MG63 (cell line): ENCODE measurements around the gene TFAM. TPM values are rescaled to one million over a fixed set of nuclear protein-coding genes. Genes with fewer than 3 reads are reported as not detected.

Experiments
- DNase-seq: peaks from one replicate; pipeline ENCODE4 v3.0.0-alpha.2; 2020
- H3K27me3 ChIP-seq: fragments of 250-450 bp; sonication (Bioruptor Pico); 2 replicates; pipeline ENCODE4 v1.5.1; 2020; ENCODE audit warnings: mild to moderate bottlenecking, moderate library complexity
- H3K36me3 ChIP-seq: fragments of 250-450 bp; sonication (Bioruptor Pico); 2 replicates; pipeline ENCODE4 v1.5.1; 2020; ENCODE audit warnings: mild to moderate bottlenecking, moderate library complexity
- H3K4me3 ChIP-seq: fragments of 250-450 bp; sonication (Bioruptor Pico); 2 replicates; pipeline ENCODE4 v1.5.1; 2020; ENCODE audit warnings: mild to moderate bottlenecking, moderate library complexity
- H3K9me3 ChIP-seq: fragments of 250-450 bp; sonication (Bioruptor Pico); 2 replicates; pipeline ENCODE4 v1.5.1; 2020; ENCODE audit warnings: mild to moderate bottlenecking, moderate library complexity
- total RNA-seq: library from RNA; depleted of rRNA; stranded (reverse); fragments of >200 nt; shearing (Covaris generic); gene quantifications from 2 replicates; pipeline ENCODE4 v1.2.3, GENCODE V29; 2014; ENCODE audit warnings: low replicate concordance; rRNA removed

Gene TFAM
- total RNA-seq, 1 experiment from 2014 or later = 35.8 TPM

DNA sequence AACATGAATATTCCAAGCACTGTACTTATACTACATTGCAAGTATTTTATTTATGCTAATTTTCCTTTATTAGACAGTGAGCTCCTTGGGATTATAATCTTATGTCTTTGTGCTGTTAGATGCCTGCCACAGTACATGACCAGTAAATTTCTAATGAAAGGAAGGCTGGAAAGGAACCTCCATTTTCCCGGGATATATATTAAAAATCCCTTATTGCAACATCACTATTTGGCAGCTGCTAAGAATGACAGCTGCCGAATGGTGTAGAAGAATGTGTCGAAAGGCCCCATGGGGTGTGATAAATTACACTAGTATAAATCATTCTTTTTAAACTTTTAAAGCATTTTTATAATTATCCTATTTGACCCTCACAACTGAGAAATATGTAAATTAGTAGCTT is 59.1 kb downstream of the TFAM start:
- H3K36me3 ChIP-seq = no peaks in the 10 kb centered on the region
- H3K4me3 ChIP-seq = no peak overlapping the region
- peaks cover 6% of the 10 kb centered on the region for H3K9me3 ChIP-seq
- no peak for DNase-seq
- H3K27me3 ChIP-seq = no peaks in the 10 kb centered on the region

DNA sequence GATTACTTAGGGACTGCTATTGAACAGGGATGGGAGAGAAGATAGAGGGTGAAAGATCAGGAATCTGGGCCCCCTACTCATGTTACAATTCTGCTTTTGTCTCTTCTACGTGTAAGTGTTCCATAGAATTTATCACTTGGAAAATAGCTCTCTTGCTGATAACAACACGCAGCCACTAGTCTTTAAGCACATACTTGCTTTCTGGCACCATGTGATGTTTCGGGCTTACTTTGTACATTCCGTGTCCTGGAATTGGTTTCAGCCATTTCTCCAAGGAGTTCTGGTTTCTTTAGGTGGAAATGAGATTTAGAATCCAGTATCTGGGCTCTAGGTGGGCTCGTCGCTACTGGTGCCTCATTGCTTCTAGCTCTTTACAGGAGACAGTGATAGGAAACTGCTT is 59.7 kb downstream of the TFAM start:
- no peak for DNase-seq
- H3K9me3 ChIP-seq = peaks cover 6% of the 10 kb centered on the region
- no peaks in the 10 kb centered on the region for H3K27me3 ChIP-seq
- H3K36me3 ChIP-seq = no peaks in the 10 kb centered on the region
- no peak overlapping the region for H3K4me3 ChIP-seq

DNA sequence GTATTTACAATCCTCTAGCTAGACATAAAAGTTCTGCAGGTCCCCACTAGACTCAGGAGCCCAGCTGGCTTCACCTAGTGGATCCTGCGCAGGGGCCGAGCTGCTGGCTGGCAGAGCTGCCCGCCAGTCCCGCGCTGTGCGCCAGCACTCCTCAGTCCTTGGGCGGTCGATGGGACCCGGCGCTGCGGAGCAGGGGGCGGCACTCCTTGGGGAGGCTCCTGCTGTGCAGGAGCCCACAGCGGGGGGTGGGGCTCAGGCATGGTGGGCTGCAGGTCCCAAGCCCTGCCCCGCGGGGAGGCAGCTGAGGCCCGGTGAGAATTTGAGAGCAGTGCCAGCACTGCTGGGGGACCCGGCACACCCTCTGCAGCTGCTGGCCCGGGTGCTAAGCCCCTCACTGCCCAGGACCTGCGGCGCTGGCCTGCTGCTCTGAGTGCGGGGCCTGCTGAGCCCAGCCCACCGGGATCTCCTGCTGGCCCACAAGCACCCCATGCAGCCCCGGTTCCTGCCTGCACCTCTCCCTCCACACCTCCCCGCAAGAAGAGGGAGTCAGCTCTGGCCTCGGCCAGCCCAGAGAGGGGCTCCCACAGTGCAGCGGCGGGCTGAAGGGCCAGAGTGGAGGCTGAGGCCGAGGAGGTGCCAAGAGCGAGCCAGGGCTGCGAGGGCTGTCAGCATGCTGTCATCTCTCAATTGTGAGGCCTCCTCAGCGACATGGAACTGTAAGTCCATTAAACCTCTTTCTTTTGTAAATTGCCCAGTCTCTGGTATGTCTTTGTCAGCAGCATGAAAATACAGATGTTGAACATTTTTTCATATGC is 63.1 kb downstream of the TFAM start:
- H3K27me3 ChIP-seq = no peaks in the 10 kb centered on the region
- H3K4me3 ChIP-seq = no peak overlapping the region
- no peaks in the 10 kb centered on the region for H3K36me3 ChIP-seq
- H3K9me3 ChIP-seq = peaks cover 4% of the 10 kb centered on the region
- no peak for DNase-seq

Other genes starting within 250 kb of the TFAM start
- 2.0 and 3.6 TPM in 2 replicates for gene IPMK, start 117.5 kb upstream of the TFAM start, total RNA-seq
- gene CISD1, start 116.2 kb upstream of the TFAM start, total RNA-seq = 56.9 and 77.5 TPM in 2 replicates
- 10.4 and 23.6 TPM in 2 replicates for gene UBE2D1, start 50.4 kb upstream of the TFAM start, total RNA-seq
- 15.2 and 21.8 TPM in 2 replicates for gene BICC1, start 127.5 kb downstream of the TFAM start, total RNA-seq